ENCODE measurements around the gene TSPOAP1.

- no peak for TF ChIP-seq EZH2 (IDR thresholded peaks at IDR 0.05; ENCODE audit: borderline replicate concordance, low read length)
- no peak for TF ChIP-seq CTCF (conservative IDR thresholded peaks at IDR 0.05 in 1 of 2, IDR thresholded peaks at IDR 0.05 in 1 of 2; ENCODE audit: extremely low read depth in 1 of 2, insufficient read depth in 1 of 2, low read depth in 1 of 2, low read length in 2 of 2)
Measured at GRCh38 chr17:58294034-58294433, 34.6 kb downstream of the TSPOAP1 start.

Measured in mammary epithelial cell (primary cell).